Left ventricle myocardium inferior (tissue), 1 donor: Measurements from ENCODE around the gene PSEN1. TPM values are rescaled to one million over a fixed set of nuclear protein-coding genes. Genes with fewer than 3 reads are reported as not detected.

Experiments used
- DNase-seq: peaks from one replicate; pipeline ENCODE4 v3.0.0-alpha.2; 2020
- H3K27ac ChIP-seq: fragments of 200-600 bp; replicated peaks from 2 replicates; pipeline ENCODE4 v1.8.0; 2021
- H3K27me3 ChIP-seq: fragments of 200-600 bp; 2 replicates; pipeline ENCODE4 v1.8.0; 2021; ENCODE audit warnings: low read depth
- H3K36me3 ChIP-seq: fragments of 200-600 bp; 2 replicates; pipeline ENCODE4 v1.8.0; 2021
- H3K4me1 ChIP-seq: fragments of 200-600 bp; 2 replicates; pipeline ENCODE4 v1.8.0; 2021
- H3K4me3 ChIP-seq: fragments of 200-600 bp; 2 replicates; pipeline ENCODE4 v1.8.0; 2021; ENCODE audit warnings: mild to moderate bottlenecking, moderate library complexity
- H3K9me3 ChIP-seq: fragments of 200-600 bp; replicated peaks from 2 replicates; pipeline ENCODE4 v1.8.0; 2021
- CTCF ChIP-seq: fragments of 200-600 bp; IDR thresholded peaks from 2 replicates; pipeline ENCODE4 v1.8.0; 2021; ENCODE audit warnings: antibody characterized with exemption, mild to moderate bottlenecking, borderline replicate concordance
- intact Hi-C: fragments of 100-400 bp; cut with micrococcal nuclease; formaldehyde crosslinking; loops from one replicate; pipeline ENCODE4 v1.11.0; 2022
- total RNA-seq: library from RNA; stranded (reverse); fragmentation: NEBNext Ultra II Directional; extraction: Animal tissue kit (Norgen Biotek cat#: 25700); gene quantifications from one replicate; pipeline ENCODE4 v1.2.1, GENCODE V29; 2021
- donor health status: DM: no; HTN: yes; CAD: no; lungs with severe emphysema.

The PSEN1 gene
- total RNA-seq, 1 donor from 2014 or later = 25.2 TPM

- Histone ChIP-seq H3K36me3 (no peaks in the 10 kb centered on the region), H3K9me3 (no peaks in the 10 kb centered on the region), H3K4me3 (no peak overlapping the region), H3K4me1 (no peaks in the 10 kb centered on the region), H3K27ac (no peak overlapping the region), H3K27me3 (peaks cover 17% of the 10 kb centered on the region)
- no peak for DNase-seq
- intact Hi-C loops = no loop called here
- no peak for TF ChIP-seq CTCF
Observed at GRCh38 chr14:73261075-73261474, 124.8 kb downstream of the PSEN1 start.

- H3K27me3 ChIP-seq = peaks cover 17% of the 10 kb centered on the region
- DNase-seq = no peak
- no peak for TF ChIP-seq CTCF
Observed at GRCh38 chr14:73261520-73262426, 125.5 kb downstream of the PSEN1 start.

GRCh38 chr14:73262427-73263183 is 126.3 kb downstream of the PSEN1 start:
- H3K9me3 ChIP-seq = no peaks in the 10 kb centered on the region
- H3K27ac ChIP-seq = no peak overlapping the region
- H3K4me1 ChIP-seq = no peaks in the 10 kb centered on the region
- intact Hi-C loops = no loop called here
- peaks cover 17% of the 10 kb centered on the region for H3K27me3 ChIP-seq
- H3K4me3 ChIP-seq = no peak overlapping the region
- DNase-seq = no peak
- no peak for TF ChIP-seq CTCF
- no peaks in the 10 kb centered on the region for H3K36me3 ChIP-seq

More at GRCh38 chr14:73261520-73262426, 125.5 kb downstream of the PSEN1 start:
- Histone ChIP-seq H3K27ac (no peak overlapping the region), H3K4me3 (no peak overlapping the region), H3K36me3 (no peaks in the 10 kb centered on the region), H3K4me1 (no peaks in the 10 kb centered on the region), H3K9me3 (no peaks in the 10 kb centered on the region)
- intact Hi-C loops = no loop called here

- TF ChIP-seq CTCF = no peak
- DNase-seq = no peak
- intact Hi-C loops = no loop called here
- H3K27ac ChIP-seq = no peak overlapping the region
- H3K4me3 ChIP-seq = no peak overlapping the region
- no peaks in the 10 kb centered on the region for H3K36me3 ChIP-seq
- no peaks in the 10 kb centered on the region for H3K9me3 ChIP-seq
- peaks cover 17% of the 10 kb centered on the region for H3K27me3 ChIP-seq
- H3K4me1 ChIP-seq = no peaks in the 10 kb centered on the region
Observed at GRCh38 chr14:73263606-73264005, 127.3 kb downstream of the PSEN1 start.

GRCh38 chr14:73264080-73264884 is 128.0 kb downstream of the PSEN1 start:
- TF ChIP-seq CTCF = no peak
- no peak overlapping the region for H3K4me3 ChIP-seq
- H3K36me3 ChIP-seq = no peaks in the 10 kb centered on the region
- no peaks in the 10 kb centered on the region for H3K9me3 ChIP-seq
- peaks cover 2% of the 10 kb centered on the region for H3K4me1 ChIP-seq
- intact Hi-C loops = no loop called here
- DNase-seq = no peak
- H3K27me3 ChIP-seq = peaks cover 17% of the 10 kb centered on the region
- no peak overlapping the region for H3K27ac ChIP-seq
